Sigmoid colon (tissue), 7 donors: Measurements from ENCODE around the gene SLC41A1. TPM values are rescaled to one million over a fixed set of nuclear protein-coding genes. Genes with fewer than 3 reads are reported as not detected.
A peak's percentile ranks its signal among the peaks of the same experiment; 100 is the strongest.

Source experiments
- DNase-seq: peaks from one replicate; pipeline ENCODE4 v3.0.0-alpha.2; 2019
- H3K27ac ChIP-seq, 4 donors: fragments of 200-600 bp; sonication (generic); one replicate each; pipeline ENCODE4 v1.5.1; 2016 to 2019; ENCODE audit warnings: mild to moderate bottlenecking in 1 of 4
- H3K27me3 ChIP-seq, 3 donors: fragments of 200-600 bp; sonication (generic); one replicate each; pipeline ENCODE4 v1.5.1; 2019; ENCODE audit warnings: mild to moderate bottlenecking in 1 of 3
- H3K36me3 ChIP-seq, 4 donors: fragments of 200-600 bp; sonication (generic); one replicate each; pipeline ENCODE4 v1.5.1; 2016 to 2019
- H3K4me1 ChIP-seq, 4 donors: fragments of 200-600 bp; sonication (generic); one replicate each; pipeline ENCODE4 v1.5.1; 2017 to 2019
- H3K4me3 ChIP-seq, 4 donors: fragments of 200-600 bp; sonication (generic); one replicate each; pipeline ENCODE4 v1.5.1; 2017 to 2019; ENCODE audit warnings: mild to moderate bottlenecking in 2 of 4, moderate library complexity in 1 of 4
- H3K9me3 ChIP-seq, 4 donors: fragments of 200-600 bp in 3 of 4; sonication (generic) in 3 of 4; one replicate each; pipeline versions ENCODE4 v1.5.1 to v1.6.1; 2013 to 2019
- CTCF ChIP-seq, 4 experiments: fragments of 450-650 bp in 3 of 4; fragments of 200-600 bp in 1 of 4; IDR thresholded peaks; one replicate each; pipeline ENCODE4 v1.5.1; 2016 to 2019; ENCODE audit warnings: antibody characterized with exemption in 4 of 4, mild to moderate bottlenecking in 3 of 4, moderate library complexity in 2 of 4
- EP300 ChIP-seq, 4 donors: sonication (generic); formaldehyde crosslinking; IDR thresholded peaks; one replicate each; pipeline ENCODE4 v1.6.1; 2017; ENCODE audit warnings: antibody characterized with exemption in 4 of 4
- POLR2A ChIP-seq, 2 donors: fragments of 450-650 bp; IDR thresholded peaks; one replicate each; pipeline ENCODE4 v1.6.1; 2016; ENCODE audit warnings: antibody characterized with exemption in 2 of 2, mild to moderate bottlenecking in 2 of 2, moderate library complexity in 2 of 2
- POLR2AphosphoS5 ChIP-seq, 4 donors: sonication (generic); formaldehyde crosslinking; IDR thresholded peaks; one replicate each; pipeline ENCODE4 v1.6.1; 2017; ENCODE audit warnings: antibody characterized with exemption in 4 of 4
- WGBS, 2 donors: extraction: QIAGEN DNeasy Blood & Tissue Kit; methylation state at CpG; one replicate each; pipeline ENCODE4 v1.1.7; 2013; 5-methylcytosine and 5-hydroxymethylcytosine counted together
- intact Hi-C: fragments of 100-400 bp; cut with DNase I; formaldehyde crosslinking; loops from one replicate; pipeline ENCODE4 v1.15.1; 2023
- polyA plus RNA-seq, 3 donors: library from polyadenylated mRNA; stranded (reverse); fragments of 200-250 nt; gene quantifications; one replicate each; pipeline ENCODE4 v1.2.3, GENCODE V29; 2013
- total RNA-seq, 4 donors: library from RNA; depleted of rRNA; stranded (reverse); fragments of >200 nt; gene quantifications; one replicate each; pipeline ENCODE4 v1.1.0, GENCODE V29; 2016
- donor health status: healthy with polysubstance abuse.
- donor health status: Bipolar disorder and iron deficiency.
- donor health status: healthy.

SLC41A1 gene
- total and polyA plus RNA-seq, 7 donors, result 1.8 to 46.3 (median 11.4) TPM

- TF ChIP-seq POLR2AphosphoS5 (IDR thresholded peaks at IDR 0.05) (no peak), POLR2A (IDR thresholded peaks at IDR 0.05) (no peak), EP300 (IDR thresholded peaks at IDR 0.05) (no peak), CTCF (IDR thresholded peaks at IDR 0.05) (no peak)
- Histone ChIP-seq H3K27ac (no peak overlapping the region), H3K36me3 (no peaks in the 10 kb centered on the region), H3K4me3 (no peak overlapping the region), H3K27me3 (no peaks in the 10 kb centered on the region), H3K4me1 (no peaks in the 10 kb centered on the region), H3K9me3 (no peaks in the 10 kb centered on the region)
- DNase-seq, result no peak
- WGBS, 2 donors, result 85 to 95% methylated on average over 2 of the region's 2 CpGs
- intact Hi-C loops, result no loop called here
Measured at GRCh38 chr1:205822397-205822796, 9.4 kb upstream of the SLC41A1 start.

GRCh38 chr1:205817988-205818387 lies 5.0 kb upstream of the SLC41A1 start:
- H3K27ac ChIP-seq, result no peak overlapping the region
- peaks cover 0 to 14% (median 9%) of the 10 kb centered on the region in 4 donors for H3K4me1 ChIP-seq
- whole genome bisulfite sequencing, 2 donors, result 95 to 97% methylated on average over 3 of the region's 3 CpGs
- no peak for TF ChIP-seq CTCF (IDR thresholded peaks at IDR 0.05)
- TF ChIP-seq POLR2AphosphoS5 (IDR thresholded peaks at IDR 0.05), result no peak
- TF ChIP-seq EP300 (IDR thresholded peaks at IDR 0.05), result no peak
- no peak for TF ChIP-seq POLR2A (IDR thresholded peaks at IDR 0.05)
- no peak overlapping the region for H3K4me3 ChIP-seq
- intact Hi-C loops, result no loop called here
- H3K27me3 ChIP-seq, result no peaks in the 10 kb centered on the region
- no peaks in the 10 kb centered on the region for H3K9me3 ChIP-seq
- no peaks in the 10 kb centered on the region for H3K36me3 ChIP-seq
- DNase-seq, result no peak

- peaks cover 0 to 14% (median 9%) of the 10 kb centered on the region in 4 donors for H3K4me1 ChIP-seq
- DNase-seq, result no peak
- no peaks in the 10 kb centered on the region for H3K27me3 ChIP-seq
- no peak for TF ChIP-seq EP300 (IDR thresholded peaks at IDR 0.05)
- no peak for TF ChIP-seq POLR2AphosphoS5 (IDR thresholded peaks at IDR 0.05)
- no peak for TF ChIP-seq CTCF (IDR thresholded peaks at IDR 0.05)
- no peak for TF ChIP-seq POLR2A (IDR thresholded peaks at IDR 0.05)
- no peaks in the 10 kb centered on the region for H3K9me3 ChIP-seq
- intact Hi-C loops, result no loop called here
- H3K27ac ChIP-seq, result no peak overlapping the region
- no peak overlapping the region for H3K4me3 ChIP-seq
- WGBS, 2 donors, result 82 to 93% methylated on average over 3 of the region's 3 CpGs
- H3K36me3 ChIP-seq, result no peaks in the 10 kb centered on the region
Measured at GRCh38 chr1:205817364-205817763, 4.4 kb upstream of the SLC41A1 start.

- DNase-seq, result no peak
- intact Hi-C loops, result loop anchor here (2.0 kb wide), 2 partner anchors 39 to 65 kb away; partner anchors contain the start of gene RAB29
- H3K27me3 ChIP-seq, result no peaks in the 10 kb centered on the region
- H3K36me3 ChIP-seq, result peaks cover 0 to 14% (median 0%) of the 10 kb centered on the region in 4 donors
- peak overlapping the region; percentile 64 to 95 (median 90) for H3K4me3 ChIP-seq
- no peaks in the 10 kb centered on the region for H3K9me3 ChIP-seq
- peaks cover 0 to 47% (median 42%) of the 10 kb centered on the region in 4 donors for H3K4me1 ChIP-seq
- no peak for TF ChIP-seq CTCF (IDR thresholded peaks at IDR 0.05)
- TF ChIP-seq POLR2AphosphoS5 (IDR thresholded peaks at IDR 0.05), result peak in 1 of 4 donors; percentile 16
- TF ChIP-seq EP300 (IDR thresholded peaks at IDR 0.05), result no peak
- peak overlapping the region; percentile 86 to 96 (median 94) for H3K27ac ChIP-seq
- 3 to 5% methylated on average over 14 of the region's 14 CpGs for WGBS, 2 donors
Measured at GRCh38 chr1:205813755-205814058, 709 bp upstream of the SLC41A1 start.

- Histone ChIP-seq H3K27ac (peak overlapping the region; percentile 86 to 96 (median 94)), H3K27me3 (no peaks in the 10 kb centered on the region), H3K4me1 (peaks cover 0 to 49% (median 45%) of the 10 kb centered on the region in 4 donors), H3K4me3 (peak overlapping the region; percentile 64 to 95 (median 90)), H3K9me3 (no peaks in the 10 kb centered on the region), H3K36me3 (peaks cover 0 to 14% (median 0%) of the 10 kb centered on the region in 4 donors)
- intact Hi-C loops, result loop anchor here (2.0 kb wide), 2 partner anchors 38 to 64 kb away; partner anchors contain the start of gene RAB29
- WGBS, 2 donors, result 10 to 11% methylated on average over 16 of the region's 16 CpGs
- no peak for TF ChIP-seq POLR2A (IDR thresholded peaks at IDR 0.05)
- TF ChIP-seq CTCF (IDR thresholded peaks at IDR 0.05), result no peak
- no peak for TF ChIP-seq EP300 (IDR thresholded peaks at IDR 0.05)
- TF ChIP-seq POLR2AphosphoS5 (IDR thresholded peaks at IDR 0.05), result no peak
- DNase-seq, result peak; percentile 70
Measured at GRCh38 chr1:205812271-205812877, 624 bp downstream of the SLC41A1 start.
